Panc1 (cell line): ENCODE data around the gene SETD2. TPM values are rescaled to one million over a fixed set of nuclear protein-coding genes. Genes with fewer than 3 reads are reported as not detected.

Source experiments
- ATAC-seq: fragments of 200-7000 bp; cut with Tn5 transposase; 2 replicates; pipeline ENCODE4 v1.9.1; 2020; ENCODE audit warnings: mild to moderate bottlenecking, moderate library complexity
- BruUV-seq: library from RNA; stranded (reverse); fragments of 400-500 nt; replicated peaks from 2 replicates; lab custom pipeline; 2021; lab: Mats Ljungman, UMichigan
- CTCF ChIA-PET: fragments of 300-600 bp; sonication (Branson Sonifier 250); formaldehyde crosslinking; loops from one replicate; lab custom pipeline; 2022; ENCODE audit warnings: antibody characterized with exemption; lab: Charles Lee
- POLR2A ChIA-PET: fragments of 300-600 bp; sonication (Branson Sonifier 250); formaldehyde crosslinking; loops from one replicate; lab custom pipeline; 2022; ENCODE audit warnings: antibody characterized with exemption; lab: Charles Lee
- DNase-seq: peaks from one replicate; pipeline ENCODE4 v3.0.0-alpha.2; 2010; ENCODE audit warnings: low read depth, low spot score
- H3K27ac ChIP-seq: 2 replicates; pipeline ENCODE4 v1.5.1; 2011; ENCODE audit warnings: mild to moderate bottlenecking, low read length, inconsistent platforms
- H3K27me3 ChIP-seq: fragments of 200-500 bp; sonication (Bioruptor generic); 2 replicates; pipeline ENCODE4 v1.6.0; 2014; ENCODE audit warnings: low read length, inconsistent platforms; ENCODE audit not compliant: control insufficient read depth, insufficient read depth
- H3K36me3 ChIP-seq: fragments of 200-500 bp; sonication (Bioruptor generic); 2 replicates; pipeline ENCODE4 v1.5.1; 2014; ENCODE audit warnings: inconsistent platforms, mild to moderate bottlenecking, low read length, moderate library complexity; ENCODE audit not compliant: control insufficient read depth, insufficient read depth
- H3K4me1 ChIP-seq: 2 replicates; pipeline ENCODE4 v1.5.1; 2011; ENCODE audit warnings: inconsistent platforms, mild to moderate bottlenecking, low read length, moderate library complexity; ENCODE audit not compliant: control insufficient read depth, insufficient read depth
- H3K4me3 ChIP-seq, 2 experiments: 2 replicates each; pipeline ENCODE4 v1.5.1; 2011 to 2012; ENCODE audit warnings: low read depth in 2 of 2, low read length in 2 of 2, mild to moderate bottlenecking in 2 of 2, inconsistent platforms in 1 of 2, moderate library complexity in 1 of 2
- H3K9me3 ChIP-seq: fragments of 200-500 bp; sonication (Bioruptor generic); 2 replicates; pipeline ENCODE4 v1.5.1; 2014; ENCODE audit warnings: low read depth, mild to moderate bottlenecking, inconsistent platforms, low read length, moderate library complexity; ENCODE audit not compliant: control insufficient read depth, insufficient read depth
- CTCF ChIP-seq: fragments of 450-650 bp; IDR thresholded peaks from 2 replicates; pipeline ENCODE4 v1.5.1; 2017; ENCODE audit warnings: mild to moderate bottlenecking
- POLR2AphosphoS5 ChIP-seq: IDR thresholded peaks from 2 replicates; pipeline ENCODE4 v1.6.1; 2012; ENCODE audit warnings: mild to moderate bottlenecking, low read depth, low read length, moderate library complexity
- REST ChIP-seq, 2 experiments: IDR thresholded peaks; 2 replicates each; pipeline ENCODE4 v1.6.1; 2011 to 2012; ENCODE audit warnings: low read depth in 2 of 2, control low read depth in 1 of 2, low read length in 1 of 2, mild to moderate bottlenecking in 1 of 2, moderate library complexity in 1 of 2; ENCODE audit not compliant: insufficient read depth in 1 of 2
- SIN3A ChIP-seq: IDR thresholded peaks from 2 replicates; pipeline ENCODE4 v1.6.1; 2012; ENCODE audit warnings: low read depth, mild to moderate bottlenecking, low read length, moderate library complexity, borderline replicate concordance; ENCODE audit not compliant: insufficient read depth
- TCF7L2 ChIP-seq: IDR thresholded peaks from 2 replicates; pipeline ENCODE4 v1.6.1; 2011; ENCODE audit warnings: mild to moderate bottlenecking, low read depth, low read length, inconsistent platforms
- in situ Hi-C: cut with HindIII; loops from 2 replicates; pipeline ENCODE4 v1.10.0; 2016; ENCODE audit warnings: low sequenced_read_pairs, low pct_unique_long_range_greater_than_20kb
- intact Hi-C: fragments of 100-400 bp; cut with micrococcal nuclease; formaldehyde crosslinking; loops from one replicate; pipeline ENCODE4 v1.10.0; 2022; ENCODE audit not compliant: unreplicated experiment
- total RNA-seq: library from RNA; stranded (reverse); gene quantifications from one replicate; pipeline ENCODE4 v1.2.1, GENCODE V29; 2021; ENCODE audit not compliant: unreplicated experiment

Gene SETD2
- total RNA-seq, 1 experiment from 2014 or later, result 32.6 TPM

GRCh38 chr3:46996689-46997452, 167.0 kb downstream of the SETD2 start:
- in situ Hi-C loops (no loop called here), intact Hi-C loops (loop anchor here (10.0 kb wide), 1 partner anchor 72 kb away; no protein-coding TSS in a partner anchor)
- CTCF ChIA-PET, result no interaction called here
- Histone ChIP-seq H3K4me3 (no peak overlapping the region), H3K27ac (no peak overlapping the region), H3K36me3 (no peaks in the 10 kb centered on the region), H3K4me1 (no peaks in the 10 kb centered on the region), H3K27me3 (no peaks in the 10 kb centered on the region), H3K9me3 (no peaks in the 10 kb centered on the region)
- TF ChIP-seq TCF7L2 (no peak), REST (IDR thresholded peaks at IDR 0.05; ENCODE audit: insufficient read depth in 1 of 2, low read depth in 2 of 2, low read length in 1 of 2) (no peak), SIN3A (no peak), POLR2AphosphoS5 (no peak), CTCF (no peak)
- no TSS peak for BruUV-seq
- ATAC-seq (no peak), DNase-seq (no peak)
- POLR2A ChIA-PET, result no interaction called here

- Histone ChIP-seq H3K36me3 (no peaks in the 10 kb centered on the region), H3K9me3 (no peaks in the 10 kb centered on the region), H3K4me3 (no peak overlapping the region), H3K4me1 (no peaks in the 10 kb centered on the region), H3K27me3 (no peaks in the 10 kb centered on the region), H3K27ac (no peak overlapping the region)
- no peak for TF ChIP-seq POLR2AphosphoS5
- TF ChIP-seq REST (IDR thresholded peaks at IDR 0.05; ENCODE audit: insufficient read depth in 1 of 2, low read depth in 2 of 2, low read length in 1 of 2), result no peak
- TF ChIP-seq SIN3A, result no peak
- no peak for TF ChIP-seq CTCF
- no peak for TF ChIP-seq TCF7L2
- ATAC-seq (no peak), DNase-seq (no peak)
- no TSS peak for BruUV-seq
- ChIA-PET POLR2A (no interaction called here), CTCF (no interaction called here)
- intact Hi-C loops, result loop anchor here (10.0 kb wide), 1 partner anchor 71 kb away; no protein-coding TSS in a partner anchor
- in situ Hi-C loops, result no loop called here
Measured at GRCh38 chr3:46995901-46996562, 167.9 kb downstream of the SETD2 start.
